Stomach (tissue), 4 donors: ENCODE data around the gene ZNF816.
"Not testable (repeated sequence)": the region's sequence is repeated elsewhere in the genome, so short reads cannot be mapped to it uniquely, and the experiment has no call there.

Experiments used
- CTCF ChIP-seq, 7 experiments: fragments of 450-650 bp in 4 of 7; fragments of 200-600 bp in 3 of 7; sonication (generic) in 3 of 7; IDR thresholded peaks; one replicate each; pipeline ENCODE4 v1.5.1; 2016 to 2019; ENCODE audit warnings: antibody characterized with exemption in 7 of 7, control low read depth in 2 of 7, mild to moderate bottlenecking in 1 of 7
- POLR2AphosphoS5 ChIP-seq, 3 donors: sonication (generic); formaldehyde crosslinking; IDR thresholded peaks; one replicate each; pipeline ENCODE4 v1.6.1; 2016; ENCODE audit warnings: antibody characterized with exemption in 3 of 3

DNA sequence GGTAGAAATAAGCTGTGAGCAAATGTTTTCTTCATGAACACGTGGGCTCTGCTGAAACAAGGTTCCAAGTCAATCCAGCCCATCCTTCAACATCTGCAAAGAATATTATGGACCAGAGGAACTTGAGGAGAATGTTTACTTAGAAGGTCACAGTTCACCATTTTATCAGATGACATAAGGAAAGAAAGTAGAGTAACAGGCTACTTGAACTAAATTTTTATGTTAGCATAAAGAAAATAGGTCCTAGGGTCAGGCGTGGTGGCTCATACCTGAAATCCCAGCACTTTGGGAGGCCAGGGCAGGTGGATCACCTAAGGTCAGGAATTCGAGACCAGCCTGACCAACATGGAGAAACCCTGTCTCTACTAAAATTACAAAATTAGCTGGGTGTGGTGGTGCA lies 20.5 kb upstream of the ZNF816 start:
- not testable (repeated sequence) for TF ChIP-seq CTCF, POLR2AphosphoS5 (IDR thresholded peaks at IDR 0.05)
